Measurements from ENCODE around the gene TH. TPM values are rescaled to one million over a fixed set of nuclear protein-coding genes. Genes with fewer than 3 reads are reported as not detected.

Gene TH
- total and polyA plus RNA-seq, 9 of the 15 experiments (the other 6 are each of a cell fraction or from before 2014, with no cell fraction given) = not detected

DNA sequence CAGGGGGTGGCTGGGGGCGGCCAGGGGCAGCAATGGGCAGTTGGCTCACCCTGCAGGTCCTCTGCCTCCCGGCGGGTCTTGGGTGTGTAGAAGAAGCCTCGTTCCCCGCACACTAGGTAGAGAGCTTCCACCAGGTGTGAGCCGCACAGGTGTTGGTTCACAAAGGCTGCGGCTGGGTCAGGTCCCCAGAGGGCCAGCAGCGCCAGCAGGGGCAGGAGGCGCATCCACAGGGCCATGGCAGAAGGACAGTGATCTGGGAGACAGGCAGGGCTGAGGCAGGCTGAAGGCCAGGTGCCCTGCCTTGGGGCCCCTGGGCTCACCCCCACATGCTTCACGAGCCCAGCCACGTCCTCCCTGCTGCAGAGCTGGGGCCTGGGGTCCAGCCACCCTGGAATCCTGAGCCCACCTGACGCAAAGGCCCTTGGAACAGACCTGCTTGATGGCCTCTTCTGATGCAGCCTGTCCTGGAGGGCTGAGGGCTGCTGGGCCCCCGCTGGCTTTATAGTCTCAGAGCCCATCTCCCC lies 10.8 kb downstream of the TH start, which contains the start of gene INS (continued):
- TF ChIP-seq REST (IDR thresholded peaks at IDR 0.05; ENCODE audit: borderline replicate concordance) = no peak
- TF ChIP-seq REST (CRISPR knock-in tag; IDR thresholded peaks at IDR 0.05; ENCODE audit: low read depth) = no peak
- no peak for TF ChIP-seq HEY1 (CRISPR knock-in tag; IDR thresholded peaks at IDR 0.05; ENCODE audit: borderline replicate concordance)
- TF ChIP-seq CHD4 (IDR thresholded peaks at IDR 0.05; ENCODE audit: insufficient read depth, insufficient replicate concordance, low read depth, low read length, poor library complexity, severe bottlenecking) = no peak

All from K562 (cell line).